Esophagus squamous epithelium (tissue), 5 donors: ENCODE data around the gene TBX2. TPM values are rescaled to one million over a fixed set of nuclear protein-coding genes. Genes with fewer than 3 reads are reported as not detected.

Experiments used
- DNase-seq: peaks from one replicate; lab custom pipeline; 2025; lab: John Stamatoyannopoulos, UW
- H3K27ac ChIP-seq, 4 donors: fragments of 200-600 bp; sonication (generic); one replicate each; pipeline ENCODE4 v1.5.1; 2016 to 2019; ENCODE audit warnings: mild to moderate bottlenecking in 1 of 4
- H3K27me3 ChIP-seq, 4 donors: fragments of 200-600 bp; sonication (generic); 1 replicate in 3 of 4; 2 replicates in 1 of 4; pipeline versions ENCODE4 v1.5.1 to v1.6.0; 2017 to 2021; ENCODE audit warnings: antibody characterized with exemption in 1 of 4
- H3K36me3 ChIP-seq, 3 donors: fragments of 200-600 bp; sonication (generic); one replicate each; pipeline ENCODE4 v1.5.1; 2016 to 2019
- H3K4me1 ChIP-seq, 3 donors: fragments of 200-600 bp; sonication (generic); one replicate each; pipeline ENCODE4 v1.5.1; 2017 to 2019
- H3K4me3 ChIP-seq, 4 donors: fragments of 200-600 bp; sonication (generic); 1 replicate in 3 of 4; 2 replicates in 1 of 4; pipeline ENCODE4 v1.5.1; 2016 to 2019; ENCODE audit warnings: mild to moderate bottlenecking in 2 of 4, moderate library complexity in 1 of 4
- H3K9me3 ChIP-seq, 3 donors: fragments of 200-600 bp; sonication (generic); one replicate each; pipeline ENCODE4 v1.5.1; 2016 to 2019
- POLR2A ChIP-seq, 4 donors: fragments of 450-650 bp; IDR thresholded peaks; one replicate each; pipeline ENCODE4 v1.6.1; 2017; ENCODE audit warnings: antibody characterized with exemption in 4 of 4, mild to moderate bottlenecking in 4 of 4, moderate library complexity in 3 of 4
- WGBS, 2 donors: methylation state at CpG; one replicate each; pipeline ENCODE4 v1.1.5; 2018; 5-methylcytosine and 5-hydroxymethylcytosine counted together
- intact Hi-C: fragments of 100-400 bp; cut with DNase I; formaldehyde crosslinking; loops from one replicate; pipeline ENCODE4 v1.15.0; 2022
- total RNA-seq, 4 donors: library from RNA; depleted of rRNA; stranded (reverse); fragments of >200 nt; gene quantifications; one replicate each; pipeline ENCODE4 v1.1.0, GENCODE V29; 2016
- TF ChIP-seq, protein P1 (sequence below), 6 experiments: fragments of 450-650 bp in 4 of 6; fragments of 200-600 bp in 2 of 6; sonication (generic) in 2 of 6; IDR thresholded peaks; one replicate each; pipeline ENCODE4 v1.5.1; 2016 to 2019; ENCODE audit warnings: antibody characterized with exemption in 6 of 6, mild to moderate bottlenecking in 4 of 6, moderate library complexity in 4 of 6
- donor health status: DM: yes; HTN: yes; CAD: no.

TBX2 gene
- total RNA-seq, 4 donors from 2014 or later = 2.2 to 13.4 (median 4.2) TPM

DNA sequence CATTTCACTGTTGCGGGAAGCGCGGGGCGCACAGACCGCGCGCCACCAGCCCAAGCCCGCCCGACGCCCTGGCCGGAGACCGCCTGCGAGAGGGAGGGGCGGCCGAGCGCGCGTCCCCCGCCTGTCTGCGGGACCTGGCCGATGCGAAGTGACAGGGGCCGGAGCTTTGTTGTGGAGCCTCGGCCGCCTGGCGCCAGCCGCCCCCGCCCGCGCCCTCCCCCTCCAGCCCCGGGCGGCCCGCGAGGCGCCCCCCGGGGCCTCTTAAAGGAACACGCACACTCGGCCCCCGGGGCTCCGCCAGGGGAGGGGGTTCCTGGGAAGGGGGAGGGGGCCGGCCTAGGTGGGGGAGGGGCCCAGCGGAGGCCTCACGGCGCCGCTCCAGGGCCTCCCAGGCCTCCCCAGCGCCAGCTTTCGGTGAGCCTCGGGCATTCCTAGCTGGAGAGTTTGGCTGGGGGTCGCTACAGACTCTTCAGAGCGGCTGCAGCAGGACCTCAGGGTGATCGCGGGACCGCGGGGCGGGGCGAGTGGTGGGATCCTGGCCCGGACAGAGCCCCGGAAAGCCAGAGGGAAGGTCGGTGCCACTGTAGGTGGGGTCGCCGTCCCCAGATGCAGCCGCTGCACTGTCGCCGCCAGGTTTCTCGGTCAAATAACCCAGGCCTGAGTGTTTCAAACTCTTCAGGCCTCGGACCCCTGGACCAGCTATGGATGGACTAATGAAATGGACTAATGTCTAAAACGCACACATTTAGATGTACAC lies 2.4 kb upstream of the TBX2 start:
- H3K4me3 ChIP-seq = peak overlapping the region; percentile 38 to 81 (median 53)
- intact Hi-C loops = loop anchor here (5.0 kb wide), 1 partner anchor 395 kb away; no protein-coding TSS in a partner anchor
- peaks cover 30 to 65% (median 46%) of the 10 kb centered on the region in 3 donors for H3K4me1 ChIP-seq
- H3K9me3 ChIP-seq = no peaks in the 10 kb centered on the region
- no peaks in the 10 kb centered on the region for H3K36me3 ChIP-seq
- no peak for TF ChIP-seq POLR2A (IDR thresholded peaks at IDR 0.05)
- TF ChIP-seq, protein P1, sequence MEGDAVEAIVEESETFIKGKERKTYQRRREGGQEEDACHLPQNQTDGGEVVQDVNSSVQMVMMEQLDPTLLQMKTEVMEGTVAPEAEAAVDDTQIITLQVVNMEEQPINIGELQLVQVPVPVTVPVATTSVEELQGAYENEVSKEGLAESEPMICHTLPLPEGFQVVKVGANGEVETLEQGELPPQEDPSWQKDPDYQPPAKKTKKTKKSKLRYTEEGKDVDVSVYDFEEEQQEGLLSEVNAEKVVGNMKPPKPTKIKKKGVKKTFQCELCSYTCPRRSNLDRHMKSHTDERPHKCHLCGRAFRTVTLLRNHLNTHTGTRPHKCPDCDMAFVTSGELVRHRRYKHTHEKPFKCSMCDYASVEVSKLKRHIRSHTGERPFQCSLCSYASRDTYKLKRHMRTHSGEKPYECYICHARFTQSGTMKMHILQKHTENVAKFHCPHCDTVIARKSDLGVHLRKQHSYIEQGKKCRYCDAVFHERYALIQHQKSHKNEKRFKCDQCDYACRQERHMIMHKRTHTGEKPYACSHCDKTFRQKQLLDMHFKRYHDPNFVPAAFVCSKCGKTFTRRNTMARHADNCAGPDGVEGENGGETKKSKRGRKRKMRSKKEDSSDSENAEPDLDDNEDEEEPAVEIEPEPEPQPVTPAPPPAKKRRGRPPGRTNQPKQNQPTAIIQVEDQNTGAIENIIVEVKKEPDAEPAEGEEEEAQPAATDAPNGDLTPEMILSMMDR (IDR thresholded peaks at IDR 0.05) = no peak
- 6 to 23% methylated on average over 2 of the region's 67 CpGs for WGBS, 2 donors
- H3K27me3 ChIP-seq = peaks cover 35 to 78% (median 50%) of the 10 kb centered on the region in 4 donors
- peak overlapping the region; percentile 79 to 92 (median 87) for H3K27ac ChIP-seq
- DNase-seq = no peak

DNA sequence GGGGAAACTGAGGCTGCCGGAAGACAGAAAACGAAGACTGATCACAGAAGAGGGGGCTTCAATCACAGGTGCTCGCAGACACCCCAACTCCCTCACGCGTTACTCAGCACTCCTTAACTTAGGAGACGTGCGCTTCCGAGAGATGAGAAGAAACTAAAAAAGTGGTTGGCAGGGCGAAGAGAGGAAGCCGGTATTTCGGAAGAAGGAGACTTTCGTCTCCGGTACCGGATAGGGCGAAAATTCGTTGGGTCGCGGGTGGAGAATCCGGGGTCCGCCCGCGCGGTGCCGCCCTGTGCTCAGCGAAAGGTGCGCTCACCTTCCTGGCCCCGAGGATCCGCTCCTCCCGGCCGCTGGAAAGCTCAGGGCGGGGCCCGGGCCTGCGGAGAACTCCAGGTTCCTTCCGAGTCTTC lies 917 bp upstream of the TBX2 start:
- peaks cover 47 to 93% (median 58%) of the 10 kb centered on the region in 4 donors for H3K27me3 ChIP-seq
- DNase-seq = no peak

DNA sequence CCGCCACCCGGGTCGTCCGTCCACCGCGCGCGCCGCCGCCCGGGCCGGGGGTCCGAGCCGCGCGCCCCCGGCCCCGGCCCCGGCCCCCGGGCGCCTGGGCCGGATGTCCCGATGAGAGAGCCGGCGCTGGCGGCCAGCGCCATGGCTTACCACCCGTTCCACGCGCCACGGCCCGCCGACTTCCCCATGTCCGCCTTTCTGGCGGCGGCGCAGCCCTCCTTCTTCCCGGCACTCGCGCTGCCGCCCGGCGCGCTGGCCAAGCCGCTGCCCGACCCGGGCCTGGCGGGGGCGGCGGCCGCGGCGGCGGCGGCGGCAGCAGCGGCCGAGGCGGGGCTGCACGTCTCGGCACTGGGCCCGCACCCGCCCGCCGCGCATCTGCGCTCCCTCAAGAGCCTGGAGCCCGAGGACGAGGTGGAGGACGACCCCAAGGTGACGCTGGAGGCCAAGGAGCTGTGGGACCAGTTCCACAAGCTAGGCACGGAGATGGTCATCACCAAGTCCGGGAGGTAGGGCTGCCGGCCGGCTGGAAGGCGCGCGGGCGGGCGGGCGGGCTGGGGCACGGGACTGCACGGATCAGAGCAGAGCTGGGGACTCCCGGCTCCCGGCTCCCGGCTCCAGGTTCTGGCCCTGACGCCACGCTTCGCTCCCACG lies 548 bp downstream of the TBX2 start:
- TF ChIP-seq POLR2A (IDR thresholded peaks at IDR 0.05) = no peak
- TF ChIP-seq, protein P1 (IDR thresholded peaks at IDR 0.05) = no peak
- H3K27me3 ChIP-seq = peaks cover 52 to 100% (median 61%) of the 10 kb centered on the region in 4 donors
- peaks cover 0 to 8% (median 0%) of the 10 kb centered on the region in 3 donors for H3K36me3 ChIP-seq
- peak overlapping the region; percentile 38 to 81 (median 53) for H3K4me3 ChIP-seq
- no peak for DNase-seq
- H3K9me3 ChIP-seq = no peaks in the 10 kb centered on the region
- intact Hi-C loops = no loop called here
- H3K4me1 ChIP-seq = peaks cover 54 to 93% (median 60%) of the 10 kb centered on the region in 3 donors
- no CpG with 5 or more reads among the region's 90 CpGs for WGBS, 2 donors
- peak overlapping the region; percentile 79 to 92 (median 88) for H3K27ac ChIP-seq

More for the DNA sequence above, 917 bp upstream of the TBX2 start:
- no peak for TF ChIP-seq POLR2A (IDR thresholded peaks at IDR 0.05)
- TF ChIP-seq, protein P1 (IDR thresholded peaks at IDR 0.05) = no peak
- WGBS, 2 donors = 1 to 6% methylated on average over 12 to 21 of the region's 34 CpGs
- Histone ChIP-seq H3K4me1 (peaks cover 40 to 78% (median 49%) of the 10 kb centered on the region in 3 donors), H3K27ac (peak overlapping the region; percentile 79 to 92 (median 87)), H3K9me3 (no peaks in the 10 kb centered on the region), H3K36me3 (no peaks in the 10 kb centered on the region), H3K4me3 (peak overlapping the region; percentile 38 to 81 (median 53))
- intact Hi-C loops = loop anchor here (5.0 kb wide), 1 partner anchor 396 kb away; no protein-coding TSS in a partner anchor

DNA sequence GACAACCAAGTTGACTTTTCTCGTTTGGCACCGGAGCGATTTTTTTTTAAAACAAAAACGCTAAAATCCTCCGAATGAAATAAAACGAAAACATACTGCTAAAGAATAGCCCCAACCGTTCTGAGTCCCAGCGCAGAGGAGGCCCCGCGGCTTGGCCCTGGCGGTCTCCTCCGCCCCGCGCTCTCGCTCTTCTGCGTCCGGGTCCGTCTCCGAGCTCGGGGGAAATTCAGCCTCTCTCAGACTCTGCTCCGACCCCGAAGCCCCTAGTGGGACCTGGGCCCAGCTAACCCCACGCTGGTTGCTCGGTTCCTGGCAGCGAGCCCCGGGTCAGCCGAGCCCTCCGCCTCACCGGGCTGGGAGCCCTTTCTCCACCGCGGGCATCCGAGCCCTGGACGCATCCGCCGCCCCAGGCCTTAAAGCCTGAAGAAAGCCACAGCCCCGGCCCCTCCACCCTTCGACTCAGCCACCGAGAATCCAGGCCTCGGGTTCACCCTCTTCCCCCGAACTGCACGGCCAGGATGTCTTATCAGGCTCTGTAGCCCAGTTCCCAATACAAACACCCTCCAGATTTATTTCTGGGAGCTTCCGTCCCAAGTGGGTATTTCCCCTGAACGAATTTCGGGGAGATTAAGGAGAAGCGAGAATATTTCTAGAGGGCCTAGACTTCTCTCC lies 1.2 kb downstream of the TBX2 start:
- Histone ChIP-seq H3K36me3 (peaks cover 0 to 14% (median 0%) of the 10 kb centered on the region in 3 donors), H3K4me1 (peaks cover 55 to 96% (median 61%) of the 10 kb centered on the region in 3 donors), H3K27me3 (peaks cover 52 to 100% (median 60%) of the 10 kb centered on the region in 4 donors), H3K4me3 (peak overlapping the region; percentile 38 to 81 (median 53)), H3K27ac (peak overlapping the region; percentile 79 to 92 (median 88)), H3K9me3 (no peaks in the 10 kb centered on the region)
- intact Hi-C loops = no loop called here
- no peak for DNase-seq
- TF ChIP-seq, protein P1 (IDR thresholded peaks at IDR 0.05) = no peak
- TF ChIP-seq POLR2A (IDR thresholded peaks at IDR 0.05) = no peak
- 2 to 12% methylated on average over 18 to 38 of the region's 45 CpGs for WGBS, 2 donors
